ENCODE measurements around the gene IGSF9. TPM values are rescaled to one million over a fixed set of nuclear protein-coding genes. Genes with fewer than 3 reads are reported as not detected.
A peak's percentile ranks its signal among the peaks of the same experiment; 100 is the strongest.

IGSF9 gene
- total RNA-seq, 1 experiment from 2014 or later = 15.6 TPM

- BruUV-seq (replicated peaks) = no TSS peak
- Histone ChIP-seq H3K9ac (ENCODE audit: low read length) (peak overlapping the region; percentile 65), H3K4me2 (ENCODE audit: low read length) (peak overlapping the region; percentile 51), H3K36me3 (ENCODE audit: low read depth, low read length) (no peaks in the 10 kb centered on the region), H3K9me2 (replicated peaks; ENCODE audit: low read length) (no peaks in the 10 kb centered on the region), H3K4me3 (ENCODE audit: low read length) (peak overlapping the region; percentile 2; the same call in 1 of the 2 replicates), H3K27ac (ENCODE audit: low read length) (peak overlapping the region; percentile 86), H3K9me3 (ENCODE audit: low read length) (no peaks in the 10 kb centered on the region), H2AFZ (ENCODE audit: low read length) (peak overlapping the region; percentile 44; the same call in 1 of the 2 replicates), H4K20me1 (ENCODE audit: low read length) (no peaks in the 10 kb centered on the region), H3K4me1 (ENCODE audit: insufficient read depth, low read length) (peaks cover 28% of the 10 kb centered on the region), H3K79me2 (ENCODE audit: low read length) (no peaks in the 10 kb centered on the region), H3K27me3 (ENCODE audit: low read length) (no peaks in the 10 kb centered on the region), H3F3A (ENCODE audit: low read length, unreplicated experiment) (no peaks in the 10 kb centered on the region)
- ChIA-PET CTCF (interaction anchor here (0.5 to 5.2 kb wide), 5 partner anchors 39 to 212 kb away, joined by 4 to 105 read pairs (median 5); no protein-coding TSS in a partner anchor), POLR2A (ENCODE audit: unreplicated experiment) (no interaction called here)
- peak; percentile 29 for ATAC-seq
- intact Hi-C loops (cut with micrococcal nuclease) = no loop called here
- DNase-seq = peak; percentile 64
- TF ChIP-seq EZH2 (IDR thresholded peaks at IDR 0.05; ENCODE audit: low read length, unreplicated experiment) = no peak
- TF ChIP-seq CTCF (conservative IDR thresholded peaks at IDR 0.05; ENCODE audit: low read depth, low read length) = no peak
- TF ChIP-seq EZH2phosphoT487 (IDR thresholded peaks at IDR 0.05; ENCODE audit: borderline replicate concordance, low read length) = no peak
Observed at GRCh38 chr1:159889202-159889601, 56.2 kb downstream of the IGSF9 start.

- H3K27me3 ChIP-seq (ENCODE audit: low read length) = no peaks in the 10 kb centered on the region
- ChIA-PET POLR2A (ENCODE audit: unreplicated experiment) (no interaction called here), CTCF (no interaction called here)
- no peaks in the 10 kb centered on the region for H3K9me2 ChIP-seq (replicated peaks; ENCODE audit: low read length)
- no peak for ATAC-seq
- H3F3A ChIP-seq (ENCODE audit: low read length, unreplicated experiment) = peaks cover 11% of the 10 kb centered on the region
- no peak overlapping the region for H3K4me3 ChIP-seq (ENCODE audit: low read length)
- no peaks in the 10 kb centered on the region for H3K36me3 ChIP-seq (ENCODE audit: low read depth, low read length)
- H3K4me2 ChIP-seq (ENCODE audit: low read length) = no peak overlapping the region
- no peak for DNase-seq
- no peak overlapping the region for H3K9ac ChIP-seq (ENCODE audit: low read length)
- no peak overlapping the region for H3K27ac ChIP-seq (ENCODE audit: low read length)
- no peaks in the 10 kb centered on the region for H3K79me2 ChIP-seq (ENCODE audit: low read length)
- BruUV-seq (replicated peaks) = no TSS peak
- TF ChIP-seq EZH2 (IDR thresholded peaks at IDR 0.05; ENCODE audit: low read length, unreplicated experiment) (no peak), EZH2phosphoT487 (IDR thresholded peaks at IDR 0.05; ENCODE audit: borderline replicate concordance, low read length) (no peak), CTCF (conservative IDR thresholded peaks at IDR 0.05; ENCODE audit: low read depth, low read length) (no peak)
- H4K20me1 ChIP-seq (ENCODE audit: low read length) = no peaks in the 10 kb centered on the region
- intact Hi-C loops (cut with micrococcal nuclease) = loop anchor here (1.0 kb wide), 1 partner anchor 30 kb away; no protein-coding TSS in a partner anchor
- peaks cover 54% of the 10 kb centered on the region for H3K4me1 ChIP-seq (ENCODE audit: insufficient read depth, low read length)
- H2AFZ ChIP-seq (ENCODE audit: low read length) = no peak overlapping the region
- H3K9me3 ChIP-seq (ENCODE audit: low read length) = no peaks in the 10 kb centered on the region
Observed at GRCh38 chr1:159884296-159884695, 61.1 kb downstream of the IGSF9 start.

- CTCF ChIA-PET = interaction anchor here (0.6 kb wide), 1 partner anchor 107 kb away, joined by 3 read pairs; no protein-coding TSS in a partner anchor
- intact Hi-C loops (cut with micrococcal nuclease) = no loop called here
Observed at GRCh38 chr1:159883134-159883533, 62.3 kb downstream of the IGSF9 start.

More at GRCh38 chr1:159883134-159883533, 62.3 kb downstream of the IGSF9 start:
- H3K9ac ChIP-seq (ENCODE audit: low read length) = peak overlapping the region; percentile 84
- H3K4me3 ChIP-seq (ENCODE audit: low read length) = no peak overlapping the region
- H3K36me3 ChIP-seq (ENCODE audit: low read depth, low read length) = no peaks in the 10 kb centered on the region
- peaks cover 11% of the 10 kb centered on the region for H3F3A ChIP-seq (ENCODE audit: low read length, unreplicated experiment)
- H3K4me2 ChIP-seq (ENCODE audit: low read length) = peak overlapping the region; percentile 75
- H3K27ac ChIP-seq (ENCODE audit: low read length) = peak overlapping the region; percentile 97
- no peaks in the 10 kb centered on the region for H3K9me3 ChIP-seq (ENCODE audit: low read length)
- H3K4me1 ChIP-seq (ENCODE audit: insufficient read depth, low read length) = peaks cover 54% of the 10 kb centered on the region
- H4K20me1 ChIP-seq (ENCODE audit: low read length) = no peaks in the 10 kb centered on the region
- DNase-seq (no peak), ATAC-seq (no peak)
- no peaks in the 10 kb centered on the region for H3K27me3 ChIP-seq (ENCODE audit: low read length)
- no peak for TF ChIP-seq EZH2phosphoT487 (IDR thresholded peaks at IDR 0.05; ENCODE audit: borderline replicate concordance, low read length)
- TF ChIP-seq EZH2 (IDR thresholded peaks at IDR 0.05; ENCODE audit: low read length, unreplicated experiment) = no peak
- TF ChIP-seq CTCF (conservative IDR thresholded peaks at IDR 0.05; ENCODE audit: low read depth, low read length) = no peak
- no TSS peak for BruUV-seq (replicated peaks)
- H2AFZ ChIP-seq (ENCODE audit: low read length) = no peak overlapping the region
- H3K79me2 ChIP-seq (ENCODE audit: low read length) = no peaks in the 10 kb centered on the region
- H3K9me2 ChIP-seq (replicated peaks; ENCODE audit: low read length) = no peaks in the 10 kb centered on the region
- POLR2A ChIA-PET (ENCODE audit: unreplicated experiment) = no interaction called here

Data from PC-3 (cell line).